ENCODE data around the gene MYL6. TPM values are rescaled to one million over a fixed set of nuclear protein-coding genes. Genes with fewer than 3 reads are reported as not detected.
A peak's percentile ranks its signal among the peaks of the same experiment; 100 is the strongest.

MYL6 gene
- total and polyA plus RNA-seq, 9 of the 15 experiments (the other 6 are each of a cell fraction or from before 2014, with no cell fraction given): 557 to 1,664 (median 958) TPM

DNA sequence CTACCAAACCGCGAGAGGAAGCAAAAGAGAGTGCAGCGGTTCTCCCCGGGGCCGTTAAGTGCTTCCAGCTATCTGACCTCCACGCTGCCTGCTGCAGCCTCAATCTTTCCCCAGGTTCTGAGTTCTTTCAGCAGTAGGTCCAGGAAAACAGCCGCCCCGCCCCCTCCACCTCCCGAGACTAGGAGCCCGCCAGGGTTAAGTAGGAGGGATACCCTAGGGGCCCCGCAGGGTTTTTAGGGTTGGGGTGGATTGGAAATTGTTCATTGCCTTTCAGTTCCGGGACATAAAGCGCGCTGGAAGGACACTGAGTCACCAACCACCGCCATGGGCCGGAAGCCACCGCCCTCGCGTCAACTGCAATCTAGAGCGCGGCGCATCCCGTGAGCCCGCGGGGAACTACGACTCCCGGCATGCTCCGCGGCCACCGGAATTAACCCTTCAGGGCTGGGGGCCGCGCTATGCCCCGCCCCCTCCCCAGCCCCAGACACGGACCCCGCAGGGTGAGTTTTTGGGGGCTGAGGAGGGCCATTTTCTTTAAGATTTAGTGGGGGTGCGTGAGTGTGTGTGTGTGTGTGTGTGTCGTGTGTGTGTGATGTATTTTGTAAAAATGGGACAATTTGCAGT, 5.9 kb upstream of the MYL6 start, which contains the start of gene MYL6B (continued):
- TF ChIP-seq RAD21 (CRISPR knock-in tag; conservative IDR thresholded peaks at IDR 0.05 in 1 of 2, IDR thresholded peaks at IDR 0.05 in 1 of 2) (no peak), CCNT2 (IDR thresholded peaks at IDR 0.05; ENCODE audit: borderline replicate concordance, extremely low read depth, insufficient read length, low read depth, low read length) (peak; percentile 76), ETV5 (CRISPR knock-in tag; IDR thresholded peaks at IDR 0.05; ENCODE audit: low read depth) (peak; percentile 89), FOXJ3 (CRISPR knock-in tag; IDR thresholded peaks at IDR 0.05) (no peak), GTF2E2 (tag; IDR thresholded peaks at IDR 0.05) (peak; percentile 83; the same call in 1 of the 2 replicates), ZNF57 (CRISPR knock-in tag; IDR thresholded peaks at IDR 0.05) (no peak), BMI1 (IDR thresholded peaks at IDR 0.05; ENCODE audit: low read length) (no peak), ERF (CRISPR knock-in tag; IDR thresholded peaks at IDR 0.05) (0 out of 2 replicates have a peak, but pooled peaks have one; percentile 26), NUFIP1 (IDR thresholded peaks at IDR 0.05; ENCODE audit: partially characterized antibody) (no peak), CREM (IDR thresholded peaks at IDR 0.05; ENCODE audit: low read depth) (peak; percentile 92), NCOA1 (IDR thresholded peaks at IDR 0.05; ENCODE audit: low read depth) (no peak), CBFA2T2 (conservative IDR thresholded peaks at IDR 0.05) (no peak), JUND (IDR thresholded peaks at IDR 0.05; ENCODE audit: borderline replicate concordance, low read depth, low read length) (peak; percentile 92), JUND (tag; IDR thresholded peaks at IDR 0.05; ENCODE audit: borderline replicate concordance, low read depth, low read length) (peak; percentile 81; the same call in 1 of the 3 replicates), KLF13 (tag; IDR thresholded peaks at IDR 0.05; ENCODE audit: borderline replicate concordance, low read depth) (peak; percentile 74; the same call in 1 of the 2 replicates), ZSCAN29 (IDR thresholded peaks at IDR 0.05) (no peak), GTF2A2 (tag; IDR thresholded peaks at IDR 0.05) (no peak), EWSR1 (IDR thresholded peaks at IDR 0.05; ENCODE audit: borderline replicate concordance, low read depth, partially characterized antibody) (no peak)
- TF ChIP-seq, protein P1, sequence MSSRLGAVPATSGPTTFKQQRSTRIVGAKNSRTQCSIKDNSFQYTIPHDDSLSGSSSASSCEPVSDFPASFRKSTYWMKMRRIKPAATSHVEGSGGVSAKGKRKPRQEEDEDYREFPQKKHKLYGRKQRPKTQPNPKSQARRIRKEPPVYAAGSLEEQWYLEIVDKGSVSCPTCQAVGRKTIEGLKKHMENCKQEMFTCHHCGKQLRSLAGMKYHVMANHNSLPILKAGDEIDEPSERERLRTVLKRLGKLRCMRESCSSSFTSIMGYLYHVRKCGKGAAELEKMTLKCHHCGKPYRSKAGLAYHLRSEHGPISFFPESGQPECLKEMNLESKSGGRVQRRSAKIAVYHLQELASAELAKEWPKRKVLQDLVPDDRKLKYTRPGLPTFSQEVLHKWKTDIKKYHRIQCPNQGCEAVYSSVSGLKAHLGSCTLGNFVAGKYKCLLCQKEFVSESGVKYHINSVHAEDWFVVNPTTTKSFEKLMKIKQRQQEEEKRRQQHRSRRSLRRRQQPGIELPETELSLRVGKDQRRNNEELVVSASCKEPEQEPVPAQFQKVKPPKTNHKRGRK (tag; IDR thresholded peaks at IDR 0.05): no peak
- TF ChIP-seq, protein P2, sequence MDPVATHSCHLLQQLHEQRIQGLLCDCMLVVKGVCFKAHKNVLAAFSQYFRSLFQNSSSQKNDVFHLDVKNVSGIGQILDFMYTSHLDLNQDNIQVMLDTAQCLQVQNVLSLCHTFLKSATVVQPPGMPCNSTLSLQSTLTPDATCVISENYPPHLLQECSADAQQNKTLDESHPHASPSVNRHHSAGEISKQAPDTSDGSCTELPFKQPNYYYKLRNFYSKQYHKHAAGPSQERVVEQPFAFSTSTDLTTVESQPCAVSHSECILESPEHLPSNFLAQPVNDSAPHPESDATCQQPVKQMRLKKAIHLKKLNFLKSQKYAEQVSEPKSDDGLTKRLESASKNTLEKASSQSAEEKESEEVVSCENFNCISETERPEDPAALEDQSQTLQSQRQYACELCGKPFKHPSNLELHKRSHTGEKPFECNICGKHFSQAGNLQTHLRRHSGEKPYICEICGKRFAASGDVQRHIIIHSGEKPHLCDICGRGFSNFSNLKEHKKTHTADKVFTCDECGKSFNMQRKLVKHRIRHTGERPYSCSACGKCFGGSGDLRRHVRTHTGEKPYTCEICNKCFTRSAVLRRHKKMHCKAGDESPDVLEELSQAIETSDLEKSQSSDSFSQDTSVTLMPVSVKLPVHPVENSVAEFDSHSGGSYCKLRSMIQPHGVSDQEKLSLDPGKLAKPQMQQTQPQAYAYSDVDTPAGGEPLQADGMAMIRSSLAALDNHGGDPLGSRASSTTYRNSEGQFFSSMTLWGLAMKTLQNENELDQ (CRISPR knock-in tag; IDR thresholded peaks at IDR 0.05; ENCODE audit: borderline replicate concordance): no peak
- TF ChIP-seq, protein P3, sequence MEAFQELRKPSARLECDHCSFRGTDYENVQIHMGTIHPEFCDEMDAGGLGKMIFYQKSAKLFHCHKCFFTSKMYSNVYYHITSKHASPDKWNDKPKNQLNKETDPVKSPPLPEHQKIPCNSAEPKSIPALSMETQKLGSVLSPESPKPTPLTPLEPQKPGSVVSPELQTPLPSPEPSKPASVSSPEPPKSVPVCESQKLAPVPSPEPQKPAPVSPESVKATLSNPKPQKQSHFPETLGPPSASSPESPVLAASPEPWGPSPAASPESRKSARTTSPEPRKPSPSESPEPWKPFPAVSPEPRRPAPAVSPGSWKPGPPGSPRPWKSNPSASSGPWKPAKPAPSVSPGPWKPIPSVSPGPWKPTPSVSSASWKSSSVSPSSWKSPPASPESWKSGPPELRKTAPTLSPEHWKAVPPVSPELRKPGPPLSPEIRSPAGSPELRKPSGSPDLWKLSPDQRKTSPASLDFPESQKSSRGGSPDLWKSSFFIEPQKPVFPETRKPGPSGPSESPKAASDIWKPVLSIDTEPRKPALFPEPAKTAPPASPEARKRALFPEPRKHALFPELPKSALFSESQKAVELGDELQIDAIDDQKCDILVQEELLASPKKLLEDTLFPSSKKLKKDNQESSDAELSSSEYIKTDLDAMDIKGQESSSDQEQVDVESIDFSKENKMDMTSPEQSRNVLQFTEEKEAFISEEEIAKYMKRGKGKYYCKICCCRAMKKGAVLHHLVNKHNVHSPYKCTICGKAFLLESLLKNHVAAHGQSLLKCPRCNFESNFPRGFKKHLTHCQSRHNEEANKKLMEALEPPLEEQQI (IDR thresholded peaks at IDR 0.05): no peak

Data from K562 (cell line).